H1 (cell line): ENCODE measurements around the gene CFAP107. TPM values are rescaled to one million over a fixed set of nuclear protein-coding genes. Genes with fewer than 3 reads are reported as not detected.

Source experiments
- CTCF ChIA-PET: fragments of 300-600 bp; sonication (Branson Sonifier 250); formaldehyde crosslinking; loops from one replicate; lab custom pipeline; 2021; ENCODE audit not compliant: partially characterized antibody; lab: Charles Lee
- POLR2A ChIA-PET: fragments of 300-600 bp; sonication (Branson Sonifier 250); formaldehyde crosslinking; loops from one replicate; lab custom pipeline; 2021; ENCODE audit warnings: inconsistent platforms; ENCODE audit not compliant: partially characterized antibody; lab: Charles Lee
- DNase-seq, 2 experiments: peaks; one replicate each; pipeline versions ENCODE4 v3.0.0 to v3.0.0-alpha.2; 2010 to 2022; ENCODE audit warnings: low spot score in 2 of 2, low read depth in 1 of 2, mixed read lengths in 1 of 2
- FAIRE-seq: peaks from 2 replicates; lab custom pipeline; 2011; peaks lifted over from hg19 to GRCh38; lab: Jason Lieb, UNC
- H2AFZ ChIP-seq: 2 replicates; pipeline ENCODE4 v1.8.1; 2012; ENCODE audit warnings: low read length, inconsistent platforms
- H2AK5ac ChIP-seq: 2 replicates; pipeline ENCODE4 v1.6.1; 2013; ENCODE audit warnings: low read depth, low read length
- H2BK120ac ChIP-seq: replicated peaks from 2 replicates; pipeline ENCODE3; 2013; ENCODE audit warnings: low read depth, low read length, inconsistent platforms
- H2BK12ac ChIP-seq: 2 replicates; pipeline ENCODE4 v1.6.1; 2013; ENCODE audit warnings: low read depth, low read length
- H2BK15ac ChIP-seq: 2 replicates; pipeline ENCODE4 v1.6.1; 2013; ENCODE audit warnings: low read length
- H2BK20ac ChIP-seq: 2 replicates; pipeline ENCODE4 v1.6.1; 2013; ENCODE audit warnings: low read length
- H2BK5ac ChIP-seq: 2 replicates; pipeline ENCODE4 v1.6.1; 2013; ENCODE audit warnings: low read depth, low read length
- H3K14ac ChIP-seq: 2 replicates; pipeline ENCODE4 v1.6.1; 2013; ENCODE audit warnings: inconsistent platforms; ENCODE audit not compliant: insufficient read length
- H3K18ac ChIP-seq: 2 replicates; pipeline ENCODE4 v1.6.1; 2013; ENCODE audit warnings: low read length; ENCODE audit errors: extremely low read depth
- H3K23ac ChIP-seq: 2 replicates; pipeline ENCODE4 v1.6.1; 2013; ENCODE audit warnings: inconsistent platforms; ENCODE audit not compliant: insufficient read length
- H3K23me2 ChIP-seq: 2 replicates; pipeline ENCODE4 v1.6.1; 2013; ENCODE audit warnings: low read depth, low read length
- H3K27ac ChIP-seq: 2 replicates; pipeline ENCODE4 v1.6.1; 2011; ENCODE audit warnings: low read depth, low read length, inconsistent platforms
- H3K27me3 ChIP-seq, 4 experiments: replicated peaks in 1 of 4; 1 replicate in 1 of 4; 2 replicates in 3 of 4; pipeline versions ENCODE4 v1.6.1 to v1.8.1; 2011 to 2013; ENCODE audit warnings: low read length in 3 of 4, mild to moderate bottlenecking in 3 of 4, inconsistent platforms in 2 of 4, mixed read lengths in 2 of 4, moderate library complexity in 1 of 4; ENCODE audit not compliant: control insufficient read depth in 3 of 4, insufficient read depth in 3 of 4; ENCODE audit errors: extremely low read depth in 1 of 4
- H3K36me3 ChIP-seq, 4 experiments: 2 replicates each; pipeline versions ENCODE4 v1.6.1 to v1.8.1; 2011 to 2013; ENCODE audit warnings: mild to moderate bottlenecking in 4 of 4, low read length in 3 of 4, moderate library complexity in 2 of 4, control low read depth in 1 of 4, inconsistent platforms in 1 of 4; ENCODE audit not compliant: insufficient read depth in 4 of 4, control insufficient read depth in 2 of 4
- H3K4ac ChIP-seq: replicated peaks from 2 replicates; pipeline ENCODE3; 2013; ENCODE audit warnings: low read length, low read depth, mixed read lengths, inconsistent platforms; ENCODE audit not compliant: insufficient read length
- H3K4me1 ChIP-seq, 4 experiments: replicated peaks in 1 of 4; 1 replicate in 1 of 4; 2 replicates in 3 of 4; pipeline versions ENCODE4 v1.6.1 to v1.8.1; 2011 to 2013; ENCODE audit warnings: low read length in 3 of 4, inconsistent platforms in 2 of 4, mixed read lengths in 1 of 4; ENCODE audit not compliant: insufficient read depth in 4 of 4, control insufficient read depth in 3 of 4
- H3K4me2 ChIP-seq, 2 experiments: 2 replicates each; pipeline versions ENCODE4 v1.6.1 to v1.8.1; 2011 to 2013; ENCODE audit warnings: low read depth in 2 of 2, low read length in 2 of 2, control low read depth in 1 of 2, inconsistent platforms in 1 of 2, mild to moderate bottlenecking in 1 of 2; ENCODE audit not compliant: insufficient read depth in 1 of 2
- H3K4me3 ChIP-seq, 4 experiments: fragments of 200-600, 300-600 bp in 1 of 4; sonication (generic), shearing (Covaris generic), sonication (Bioruptor Twin) in 1 of 4; 2 replicates each; pipeline versions ENCODE4 v1.5.1 to v1.8.1; 2011 to 2016; ENCODE audit warnings: low read length in 4 of 4, low read depth in 3 of 4, control low read depth in 2 of 4, inconsistent platforms in 2 of 4, mild to moderate bottlenecking in 2 of 4, mixed read lengths in 1 of 4, moderate library complexity in 1 of 4; ENCODE audit not compliant: insufficient read depth in 2 of 4; ENCODE audit errors: extremely low read depth in 1 of 4
- H3K56ac ChIP-seq: replicated peaks from 2 replicates; pipeline ENCODE3; 2013; ENCODE audit warnings: low read depth, mild to moderate bottlenecking, mixed read lengths, low read length, inconsistent platforms; ENCODE audit not compliant: insufficient read length
- H3K79me1 ChIP-seq: 2 replicates; pipeline ENCODE4 v1.6.1; 2013; ENCODE audit warnings: low read depth, low read length, control low read depth
- H3K79me2 ChIP-seq, 2 experiments: 2 replicates each; pipeline versions ENCODE4 v1.6.1 to v1.8.1; 2012 to 2013; ENCODE audit warnings: low read length in 2 of 2, mild to moderate bottlenecking in 2 of 2, inconsistent platforms in 1 of 2; ENCODE audit not compliant: insufficient read depth in 2 of 2, control insufficient read depth in 1 of 2
- H3K9ac ChIP-seq, 4 experiments: replicated peaks in 1 of 4; 1 replicate in 1 of 4; 2 replicates in 3 of 4; pipeline versions ENCODE4 v1.6.1 to v1.8.1; 2011 to 2013; ENCODE audit warnings: low read depth in 3 of 4, low read length in 3 of 4, control low read depth in 2 of 4, mild to moderate bottlenecking in 2 of 4, moderate library complexity in 2 of 4, inconsistent platforms in 1 of 4; ENCODE audit errors: extremely low read depth in 1 of 4
- H3K9me3 ChIP-seq, 2 experiments: 2 replicates each; pipeline versions ENCODE4 v1.6.1 to v1.8.1; 2012 to 2013; ENCODE audit warnings: mild to moderate bottlenecking in 2 of 2, moderate library complexity in 2 of 2, control low read depth in 1 of 2, inconsistent platforms in 1 of 2, low read depth in 1 of 2, low read length in 1 of 2, mixed read lengths in 1 of 2; ENCODE audit not compliant: insufficient read depth in 2 of 2
- H4K20me1 ChIP-seq, 2 experiments: replicated peaks in 1 of 2; 2 replicates each; pipeline versions ENCODE3 to v1.8.1; 2011 to 2013; ENCODE audit warnings: inconsistent platforms in 2 of 2, low read length in 2 of 2, mild to moderate bottlenecking in 1 of 2; ENCODE audit not compliant: insufficient read depth in 2 of 2, control insufficient read depth in 1 of 2
- H4K5ac ChIP-seq: 2 replicates; pipeline ENCODE4 v1.6.1; 2013; ENCODE audit warnings: low read length, low read depth, mixed read lengths, inconsistent platforms; ENCODE audit not compliant: insufficient read length
- H4K8ac ChIP-seq: 2 replicates; pipeline ENCODE4 v1.8.0; 2013; ENCODE audit warnings: mild to moderate bottlenecking, moderate library complexity, low read length, inconsistent platforms; ENCODE audit not compliant: insufficient read depth; ENCODE audit errors: extremely low read depth
- H4K91ac ChIP-seq: replicated peaks from 2 replicates; pipeline ENCODE3; 2013; ENCODE audit warnings: low read length, mixed read lengths, inconsistent platforms; ENCODE audit not compliant: insufficient read length
- ASH2L ChIP-seq: fragments of 200-600, 300-600 bp; sonication (generic); IDR thresholded peaks from one replicate; pipeline ENCODE4 v1.7.1; 2017; ENCODE audit warnings: low read length
- CHD2 ChIP-seq: IDR thresholded peaks from 2 replicates; pipeline ENCODE4 v1.6.1; 2012; ENCODE audit warnings: low read length, improper control_type of control experiment
- NANOG ChIP-seq: IDR thresholded peaks from 2 replicates; pipeline ENCODE4 v1.6.1; 2011; ENCODE audit warnings: low read length, low read depth, mild to moderate bottlenecking, inconsistent platforms; ENCODE audit not compliant: insufficient read depth, poor library complexity, severe bottlenecking
- POU5F1 ChIP-seq: IDR thresholded peaks from 2 replicates; pipeline ENCODE4 v1.6.1; 2011; ENCODE audit warnings: low read depth, mild to moderate bottlenecking, low read length, moderate library complexity
- RBBP5 ChIP-seq: IDR thresholded peaks from 2 replicates; pipeline ENCODE4 v1.7.1; 2012; ENCODE audit warnings: low read depth, mild to moderate bottlenecking, inconsistent platforms, low read length, moderate library complexity, borderline replicate concordance
- SAP30 ChIP-seq: fragments of 300-600 bp; sonication (generic); IDR thresholded peaks from 2 replicates; pipeline ENCODE4 v1.7.1; 2012; ENCODE audit warnings: low read length, moderate library complexity, mild to moderate bottlenecking, inconsistent platforms; ENCODE audit not compliant: insufficient read depth, insufficient replicate concordance
- ZNF274 ChIP-seq: IDR thresholded peaks from 2 replicates; pipeline ENCODE4 v1.7.0; 2012; ENCODE audit warnings: low read length, borderline replicate concordance; ENCODE audit errors: extremely low read depth
- polyA plus RNA-seq, 7 experiments: library from polyadenylated mRNA; depleted of rRNA in 3 of 7; stranded (reverse) in 5 of 7; unstranded in 2 of 7; fragments of >200 nt in 5 of 7; fragments of 200-250 nt in 2 of 7; gene quantifications; 1 replicate in 5 of 7; 2 replicates in 1 of 7; 4 replicates in 1 of 7; pipeline versions ENCODE4 v1.2.1 to v1.2.3, GENCODE V29; 2011 to 2013; ENCODE audit warnings: missing spikeins in 2 of 7, mixed read lengths in 2 of 7
- total RNA-seq: library from RNA; stranded (reverse); fragmentation: NEBNext Ultra II Directional; extraction: Animal tissue kit (Norgen Biotek cat#: 25700); gene quantifications from 2 replicates; pipeline ENCODE4 v1.2.1, GENCODE V29; 2021

The CFAP107 gene
- total and polyA plus RNA-seq, 2 of the 8 experiments (the other 6 are each of a cell fraction or from before 2014, with no cell fraction given) = 0.23 TPM; not detected in 1

GRCh38 chr1:12748778-12749355, 2.9 kb downstream of the CFAP107 start:
- no peaks in the 10 kb centered on the region for H3K79me2 ChIP-seq
- H3K27ac ChIP-seq = no peak overlapping the region
- FAIRE-seq (no peak), DNase-seq (no peak)
- no peaks in the 10 kb centered on the region for H3K9me3 ChIP-seq
- CTCF ChIA-PET = interaction anchor here (0.7 kb wide), 1 partner anchor 15 kb away, joined by 4 read pairs; no protein-coding TSS in a partner anchor
- H3K36me3 ChIP-seq = no peaks in the 10 kb centered on the region
- no peaks in the 10 kb centered on the region; a peak in 1 of 7 replicates for H3K4me1 ChIP-seq
- H2BK5ac ChIP-seq = no peak overlapping the region
- H4K8ac ChIP-seq = no peak overlapping the region
- H2AK5ac ChIP-seq = no peak overlapping the region
- H2BK120ac ChIP-seq = no peak overlapping the region
- H4K5ac ChIP-seq = no peak overlapping the region
- no peak overlapping the region for H3K14ac ChIP-seq
- H3K4ac ChIP-seq = no peak overlapping the region
- H4K91ac ChIP-seq = no peak overlapping the region
- H3K4me3 ChIP-seq = no peak overlapping the region
- no peak overlapping the region for H2BK15ac ChIP-seq
- no peak overlapping the region for H2AFZ ChIP-seq
- no peak overlapping the region for H2BK20ac ChIP-seq
- no peaks in the 10 kb centered on the region for H4K20me1 ChIP-seq
- no peak overlapping the region for H2BK12ac ChIP-seq
- no peak overlapping the region for H3K56ac ChIP-seq
- no peaks in the 10 kb centered on the region for H3K23me2 ChIP-seq
- no peaks in the 10 kb centered on the region; a peak in 1 of 7 replicates for H3K27me3 ChIP-seq
- no peak overlapping the region for H3K4me2 ChIP-seq
- no peak overlapping the region for H3K9ac ChIP-seq
- no peaks in the 10 kb centered on the region for H3K79me1 ChIP-seq
- POLR2A ChIA-PET = no interaction called here
- H3K23ac ChIP-seq = no peak overlapping the region
- H3K18ac ChIP-seq = no peak overlapping the region
- TF ChIP-seq NANOG = no peak
- no peak for TF ChIP-seq ZNF274
- TF ChIP-seq ASH2L = no peak
- TF ChIP-seq SAP30 = no peak
- TF ChIP-seq POU5F1 = no peak
- TF ChIP-seq CHD2 = no peak
- no peak for TF ChIP-seq RBBP5
